SU-DHL-6 (cell line): ENCODE data around the gene WNT8A.

Experiments used
- EZH2phosphoT487 ChIP-seq: fragments of 200-600 bp; sonication (generic), shearing (Covaris generic); conservative IDR thresholded peaks from 2 replicates; pipeline ENCODE4 v1.6.1; 2018; ENCODE audit warnings: mild to moderate bottlenecking, antibody characterized with exemption, low read length, moderate library complexity, mixed read lengths
- TF ChIP-seq, protein P1 (sequence below): fragments of 200-600 bp; sonication (generic); IDR thresholded peaks from one replicate; pipeline ENCODE4 v1.5.1; 2017; ENCODE audit warnings: antibody characterized with exemption, mild to moderate bottlenecking, low read length, moderate library complexity; ENCODE audit not compliant: insufficient read depth, poor library complexity, severe bottlenecking

DNA sequence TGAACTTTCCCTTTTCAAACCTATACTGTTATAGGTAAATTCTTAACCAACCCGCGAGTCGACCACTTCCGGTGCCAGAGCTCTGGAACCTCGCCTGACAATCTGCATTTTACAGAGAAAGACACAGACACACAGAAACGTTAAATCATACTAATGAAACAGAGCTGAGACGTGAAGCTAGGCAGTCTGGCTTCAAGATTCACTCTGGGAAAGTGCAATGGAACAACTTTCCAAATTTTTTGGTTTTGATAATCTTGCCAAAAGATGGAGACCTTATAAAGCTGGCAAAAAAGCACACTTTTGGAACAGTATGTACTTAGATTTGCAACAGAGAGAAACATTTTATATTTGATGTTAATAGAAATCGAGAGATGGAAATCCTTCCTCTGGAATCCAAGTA, 15.9 kb upstream of the WNT8A start:
- TF ChIP-seq, protein P1, sequence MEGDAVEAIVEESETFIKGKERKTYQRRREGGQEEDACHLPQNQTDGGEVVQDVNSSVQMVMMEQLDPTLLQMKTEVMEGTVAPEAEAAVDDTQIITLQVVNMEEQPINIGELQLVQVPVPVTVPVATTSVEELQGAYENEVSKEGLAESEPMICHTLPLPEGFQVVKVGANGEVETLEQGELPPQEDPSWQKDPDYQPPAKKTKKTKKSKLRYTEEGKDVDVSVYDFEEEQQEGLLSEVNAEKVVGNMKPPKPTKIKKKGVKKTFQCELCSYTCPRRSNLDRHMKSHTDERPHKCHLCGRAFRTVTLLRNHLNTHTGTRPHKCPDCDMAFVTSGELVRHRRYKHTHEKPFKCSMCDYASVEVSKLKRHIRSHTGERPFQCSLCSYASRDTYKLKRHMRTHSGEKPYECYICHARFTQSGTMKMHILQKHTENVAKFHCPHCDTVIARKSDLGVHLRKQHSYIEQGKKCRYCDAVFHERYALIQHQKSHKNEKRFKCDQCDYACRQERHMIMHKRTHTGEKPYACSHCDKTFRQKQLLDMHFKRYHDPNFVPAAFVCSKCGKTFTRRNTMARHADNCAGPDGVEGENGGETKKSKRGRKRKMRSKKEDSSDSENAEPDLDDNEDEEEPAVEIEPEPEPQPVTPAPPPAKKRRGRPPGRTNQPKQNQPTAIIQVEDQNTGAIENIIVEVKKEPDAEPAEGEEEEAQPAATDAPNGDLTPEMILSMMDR: no peak
- TF ChIP-seq EZH2phosphoT487: no peak
